ENCODE data around the gene ZNF276. TPM values are rescaled to one million over a fixed set of nuclear protein-coding genes. Genes with fewer than 3 reads are reported as not detected.
A peak's percentile ranks its signal among the peaks of the same experiment; 100 is the strongest.

The ZNF276 gene
- total and polyA plus RNA-seq, 2 donors (not counting 1 experiment from before 2014, with no cell fraction given), result 82.7 to 110 TPM

DNA sequence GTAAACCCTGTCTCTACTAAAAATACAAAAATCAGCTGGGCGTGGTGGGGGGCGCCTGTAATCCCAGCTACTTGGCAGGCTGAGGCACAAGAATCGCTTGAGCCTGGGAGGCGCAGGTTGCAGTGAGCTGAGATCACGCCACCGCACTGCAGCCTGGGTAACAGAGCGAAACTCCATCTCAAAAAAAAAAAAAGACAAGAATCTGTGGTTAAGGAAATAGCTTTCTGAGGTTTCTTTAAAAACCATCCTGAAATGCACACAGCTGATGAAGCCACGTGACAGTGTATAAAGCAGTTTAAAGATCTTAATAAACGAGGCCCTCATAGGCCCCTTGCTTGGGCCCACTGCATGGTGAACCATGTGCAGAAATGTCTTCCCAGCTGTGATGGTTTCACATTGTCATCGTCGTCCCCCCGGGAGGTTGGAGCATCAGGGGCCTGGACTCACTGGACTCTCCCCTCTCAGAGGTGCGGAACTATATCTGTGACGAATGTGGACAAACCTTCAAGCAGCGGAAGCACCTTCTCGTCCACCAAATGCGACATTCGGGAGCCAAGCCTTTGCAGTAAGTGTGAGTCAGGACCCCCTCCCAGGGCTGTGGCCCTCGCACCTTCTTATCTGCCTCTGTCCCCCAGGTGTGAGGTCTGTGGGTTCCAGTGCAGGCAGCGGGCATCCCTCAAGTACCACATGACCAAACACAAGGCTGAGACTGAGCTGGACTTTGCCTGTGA is 16.2 kb downstream of the ZNF276 start:
- no peak overlapping the region for H3K27ac ChIP-seq (ENCODE audit: low read length in 2 of 2)

DNA sequence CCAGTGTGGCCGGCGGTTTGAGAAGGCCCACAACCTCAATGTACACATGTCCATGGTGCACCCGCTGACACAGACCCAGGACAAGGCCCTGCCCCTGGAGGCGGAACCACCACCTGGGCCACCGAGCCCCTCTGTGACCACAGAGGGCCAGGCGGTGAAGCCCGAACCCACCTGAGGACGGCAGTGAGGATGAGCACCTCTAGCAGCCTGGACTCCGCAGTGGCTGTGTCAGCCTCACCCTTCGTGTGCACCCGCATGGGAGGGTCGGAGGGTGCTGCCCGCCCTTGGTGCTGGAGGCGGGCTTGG is 16.7 kb downstream of the ZNF276 start:
- no peaks in the 10 kb centered on the region for H3K9me3 ChIP-seq (ENCODE audit: control extremely low read depth in 1 of 3, control insufficient read depth in 2 of 3, insufficient read depth in 1 of 3, low read length in 2 of 3)
- H2AFZ ChIP-seq (ENCODE audit: insufficient read depth, low read depth, low read length, poor library complexity, severe bottlenecking), result no peak overlapping the region
- peaks cover 14% of the 10 kb centered on the region for H3K79me2 ChIP-seq (ENCODE audit: control insufficient read depth, insufficient read depth, low read length)
- Mint-ChIP-seq H3K4me3 (no peak overlapping the region), H3K9me3 (ENCODE audit: insufficient read depth) (no peaks in the 10 kb centered on the region), H3K4me1 (peaks cover 9% of the 10 kb centered on the region), H3K27me3 (no peaks in the 10 kb centered on the region), H3K27ac (no peak overlapping the region)
- ChIA-PET POLR2A (interaction anchor here (0.6 kb wide), 1 partner anchor 23 kb away, joined by 3 read pairs; no protein-coding TSS in a partner anchor), CTCF (interaction anchor here (1.0 to 1.6 kb wide), 2 partner anchors 23 to 54 kb away, joined by 3 to 4 read pairs; no protein-coding TSS in a partner anchor)
- no peak overlapping the region for H3K4me2 ChIP-seq (replicated peaks; ENCODE audit: low read depth, low read length, poor library complexity, severe bottlenecking)
- no peaks in the 10 kb centered on the region for H3K27me3 ChIP-seq (replicated peaks in 1 of 4; ENCODE audit: control extremely low read depth in 1 of 4, control insufficient read depth in 3 of 4, insufficient read depth in 4 of 4, low read length in 3 of 4)
- H3K4me1 ChIP-seq (ENCODE audit: control insufficient read depth in 2 of 2, insufficient read depth in 2 of 2, low read length in 2 of 2), result peaks cover 0 to 12% of the 10 kb centered on the region in 2 donors
- WGBS (ENCODE audit: insufficient coverage), result 98% methylated on average over 12 of the region's 14 CpGs
- H4K20me1 ChIP-seq (ENCODE audit: control insufficient read depth, insufficient read depth, low read length, poor library complexity, severe bottlenecking), result peaks cover 57% of the 10 kb centered on the region
- ATAC-seq (ENCODE audit: low read depth) (no peak), DNase-seq (no peak)
- H3K9ac ChIP-seq (ENCODE audit: low read length), result no peak overlapping the region
- H3K4me3 ChIP-seq (ENCODE audit: control extremely low read depth in 1 of 5, extremely low read depth in 1 of 5, insufficient read depth in 1 of 5, low read depth in 2 of 5, low read length in 4 of 5), result no peak overlapping the region
- no peak overlapping the region for H3K27ac ChIP-seq (ENCODE audit: low read length in 2 of 2)
- peaks cover 0 to 75% of the 10 kb centered on the region in 2 experiments for H3K36me3 ChIP-seq (replicated peaks in 1 of 2; ENCODE audit: control extremely low read depth in 1 of 2, control insufficient read depth in 1 of 2, extremely low read depth in 1 of 2, insufficient read depth in 2 of 2, low read length in 1 of 2)
- TF ChIP-seq EZH2 (IDR thresholded peaks at IDR 0.05; ENCODE audit: borderline replicate concordance, insufficient read depth, low read depth, low read length, poor library complexity, severe bottlenecking), result no peak
- TF ChIP-seq, protein P1, sequence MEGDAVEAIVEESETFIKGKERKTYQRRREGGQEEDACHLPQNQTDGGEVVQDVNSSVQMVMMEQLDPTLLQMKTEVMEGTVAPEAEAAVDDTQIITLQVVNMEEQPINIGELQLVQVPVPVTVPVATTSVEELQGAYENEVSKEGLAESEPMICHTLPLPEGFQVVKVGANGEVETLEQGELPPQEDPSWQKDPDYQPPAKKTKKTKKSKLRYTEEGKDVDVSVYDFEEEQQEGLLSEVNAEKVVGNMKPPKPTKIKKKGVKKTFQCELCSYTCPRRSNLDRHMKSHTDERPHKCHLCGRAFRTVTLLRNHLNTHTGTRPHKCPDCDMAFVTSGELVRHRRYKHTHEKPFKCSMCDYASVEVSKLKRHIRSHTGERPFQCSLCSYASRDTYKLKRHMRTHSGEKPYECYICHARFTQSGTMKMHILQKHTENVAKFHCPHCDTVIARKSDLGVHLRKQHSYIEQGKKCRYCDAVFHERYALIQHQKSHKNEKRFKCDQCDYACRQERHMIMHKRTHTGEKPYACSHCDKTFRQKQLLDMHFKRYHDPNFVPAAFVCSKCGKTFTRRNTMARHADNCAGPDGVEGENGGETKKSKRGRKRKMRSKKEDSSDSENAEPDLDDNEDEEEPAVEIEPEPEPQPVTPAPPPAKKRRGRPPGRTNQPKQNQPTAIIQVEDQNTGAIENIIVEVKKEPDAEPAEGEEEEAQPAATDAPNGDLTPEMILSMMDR (IDR thresholded peaks at IDR 0.05), result no peak
- intact Hi-C loops (cut with micrococcal nuclease), result no loop called here

More for the DNA sequence above, 16.2 kb downstream of the ZNF276 start:
- Histone ChIP-seq H3K4me3 (ENCODE audit: control extremely low read depth in 1 of 5, extremely low read depth in 1 of 5, insufficient read depth in 1 of 5, low read depth in 2 of 5, low read length in 4 of 5) (no peak overlapping the region), H4K20me1 (ENCODE audit: control insufficient read depth, insufficient read depth, low read length, poor library complexity, severe bottlenecking) (peaks cover 62% of the 10 kb centered on the region), H3K36me3 (replicated peaks in 1 of 2; ENCODE audit: control extremely low read depth in 1 of 2, control insufficient read depth in 1 of 2, extremely low read depth in 1 of 2, insufficient read depth in 2 of 2, low read length in 1 of 2) (peaks cover 0 to 80% of the 10 kb centered on the region in 2 experiments), H3K9me3 (ENCODE audit: control extremely low read depth in 1 of 3, control insufficient read depth in 2 of 3, insufficient read depth in 1 of 3, low read length in 2 of 3) (no peaks in the 10 kb centered on the region), H3K4me2 (replicated peaks; ENCODE audit: low read depth, low read length, poor library complexity, severe bottlenecking) (no peak overlapping the region), H3K4me1 (ENCODE audit: control insufficient read depth in 2 of 2, insufficient read depth in 2 of 2, low read length in 2 of 2) (peaks cover 0 to 12% of the 10 kb centered on the region in 2 donors), H3K27me3 (replicated peaks in 1 of 4; ENCODE audit: control extremely low read depth in 1 of 4, control insufficient read depth in 3 of 4, insufficient read depth in 4 of 4, low read length in 3 of 4) (no peaks in the 10 kb centered on the region), H3K9ac (ENCODE audit: low read length) (no peak overlapping the region), H3K79me2 (ENCODE audit: control insufficient read depth, insufficient read depth, low read length) (peaks cover 19% of the 10 kb centered on the region), H2AFZ (ENCODE audit: insufficient read depth, low read depth, low read length, poor library complexity, severe bottlenecking) (no peak overlapping the region)
- TF ChIP-seq, protein P1 (IDR thresholded peaks at IDR 0.05), result no peak
- TF ChIP-seq EZH2 (IDR thresholded peaks at IDR 0.05; ENCODE audit: borderline replicate concordance, insufficient read depth, low read depth, low read length, poor library complexity, severe bottlenecking), result no peak
- intact Hi-C loops (cut with micrococcal nuclease), result no loop called here
- H3K27me3 Mint-ChIP-seq, result no peaks in the 10 kb centered on the region
- peak overlapping the region; percentile 32 for H3K27ac Mint-ChIP-seq
- DNase-seq (no peak), ATAC-seq (ENCODE audit: low read depth) (no peak)
- no peaks in the 10 kb centered on the region for H3K9me3 Mint-ChIP-seq (ENCODE audit: insufficient read depth)
- ChIA-PET CTCF (interaction anchor here (1.0 to 1.6 kb wide), 2 partner anchors 24 to 54 kb away, joined by 3 to 4 read pairs; no protein-coding TSS in a partner anchor), POLR2A (interaction anchor here (0.6 kb wide), 1 partner anchor 24 kb away, joined by 3 read pairs; no protein-coding TSS in a partner anchor)
- no peak overlapping the region for H3K4me3 Mint-ChIP-seq
- H3K4me1 Mint-ChIP-seq, result peaks cover 7% of the 10 kb centered on the region
- WGBS (ENCODE audit: insufficient coverage), result 81% methylated on average over 17 of the region's 20 CpGs

All from B cell (primary cell).